ENCODE results near the gene NXPE4. TPM values are rescaled to one million over a fixed set of nuclear protein-coding genes. Genes with fewer than 3 reads are reported as not detected.

Gene NXPE4
- total RNA-seq, 4 donors from 2014 or later, result not detected

DNA sequence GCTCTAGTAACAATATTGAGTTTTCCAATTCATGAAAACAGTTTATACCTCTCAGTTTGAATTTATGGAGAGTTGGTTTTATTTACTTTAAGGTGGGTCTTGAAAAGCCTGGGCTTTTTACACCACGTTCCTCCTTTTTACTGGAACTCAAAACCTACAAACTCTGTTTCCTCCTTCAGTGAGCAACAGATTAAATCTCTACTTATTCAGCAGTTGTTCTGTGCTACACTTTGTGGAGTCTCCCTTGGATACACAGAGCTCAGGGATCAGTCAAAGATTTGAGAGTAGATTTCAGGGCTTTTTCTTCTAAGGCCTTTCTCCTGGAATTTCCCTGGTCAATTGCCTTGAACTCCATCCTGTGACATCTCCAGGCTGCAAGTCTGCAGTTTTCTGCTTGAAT is 39.5 kb downstream of the NXPE4 start:
- H3K27me3 ChIP-seq, result no peaks in the 10 kb centered on the region
- H3K36me3 ChIP-seq, result no peaks in the 10 kb centered on the region
- intact Hi-C loops (cut with DNase I), result no loop called here
- no peak overlapping the region for H3K4me3 ChIP-seq
- no peaks in the 10 kb centered on the region for H3K4me1 ChIP-seq
- H3K27ac ChIP-seq (replicated peaks in 1 of 4), result no peak overlapping the region
- TF ChIP-seq, protein P1, sequence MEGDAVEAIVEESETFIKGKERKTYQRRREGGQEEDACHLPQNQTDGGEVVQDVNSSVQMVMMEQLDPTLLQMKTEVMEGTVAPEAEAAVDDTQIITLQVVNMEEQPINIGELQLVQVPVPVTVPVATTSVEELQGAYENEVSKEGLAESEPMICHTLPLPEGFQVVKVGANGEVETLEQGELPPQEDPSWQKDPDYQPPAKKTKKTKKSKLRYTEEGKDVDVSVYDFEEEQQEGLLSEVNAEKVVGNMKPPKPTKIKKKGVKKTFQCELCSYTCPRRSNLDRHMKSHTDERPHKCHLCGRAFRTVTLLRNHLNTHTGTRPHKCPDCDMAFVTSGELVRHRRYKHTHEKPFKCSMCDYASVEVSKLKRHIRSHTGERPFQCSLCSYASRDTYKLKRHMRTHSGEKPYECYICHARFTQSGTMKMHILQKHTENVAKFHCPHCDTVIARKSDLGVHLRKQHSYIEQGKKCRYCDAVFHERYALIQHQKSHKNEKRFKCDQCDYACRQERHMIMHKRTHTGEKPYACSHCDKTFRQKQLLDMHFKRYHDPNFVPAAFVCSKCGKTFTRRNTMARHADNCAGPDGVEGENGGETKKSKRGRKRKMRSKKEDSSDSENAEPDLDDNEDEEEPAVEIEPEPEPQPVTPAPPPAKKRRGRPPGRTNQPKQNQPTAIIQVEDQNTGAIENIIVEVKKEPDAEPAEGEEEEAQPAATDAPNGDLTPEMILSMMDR (IDR thresholded peaks at IDR 0.05), result no peak
- TF ChIP-seq EP300 (IDR thresholded peaks at IDR 0.05) (no peak), POLR2AphosphoS5 (IDR thresholded peaks at IDR 0.05) (no peak), POLR2A (IDR thresholded peaks at IDR 0.05; ENCODE audit: low read depth) (no peak)
- 59% methylated on average over 1 of the region's 1 CpG for WGBS
- no peak for DNase-seq (ENCODE audit: extremely low spot score)
- H3K9me3 ChIP-seq, result no peaks in the 10 kb centered on the region

DNA sequence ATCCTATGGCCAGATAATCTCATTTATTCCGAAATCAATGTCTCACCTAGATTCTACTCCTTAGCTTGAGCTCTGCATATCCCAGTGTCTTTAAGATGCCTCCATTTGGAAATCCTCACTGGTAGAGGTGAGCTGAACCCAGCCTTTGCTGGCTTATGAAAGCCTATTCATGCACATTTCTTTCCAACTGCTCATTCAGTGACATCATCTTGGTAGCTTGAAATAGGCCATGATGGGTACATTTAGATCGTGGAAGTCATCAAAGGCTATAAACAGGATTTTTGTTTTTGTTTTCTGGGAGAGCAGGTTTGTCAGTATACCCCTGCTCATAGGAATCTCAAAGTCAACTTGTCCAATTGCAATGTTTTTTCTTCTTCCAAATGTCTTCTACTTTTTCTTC is 41.9 kb downstream of the NXPE4 start:
- intact Hi-C loops (cut with DNase I), result no loop called here
- TF ChIP-seq POLR2AphosphoS5 (IDR thresholded peaks at IDR 0.05), result no peak
- TF ChIP-seq, protein P1 (IDR thresholded peaks at IDR 0.05), result no peak
- Histone ChIP-seq H3K27ac (replicated peaks in 1 of 4) (no peak overlapping the region), H3K4me1 (no peaks in the 10 kb centered on the region), H3K27me3 (no peaks in the 10 kb centered on the region), H3K9me3 (no peaks in the 10 kb centered on the region), H3K36me3 (no peaks in the 10 kb centered on the region), H3K4me3 (no peak overlapping the region)
- 90% methylated on average over 2 of the region's 2 CpGs for WGBS
- no peak for DNase-seq (ENCODE audit: extremely low spot score)

DNA sequence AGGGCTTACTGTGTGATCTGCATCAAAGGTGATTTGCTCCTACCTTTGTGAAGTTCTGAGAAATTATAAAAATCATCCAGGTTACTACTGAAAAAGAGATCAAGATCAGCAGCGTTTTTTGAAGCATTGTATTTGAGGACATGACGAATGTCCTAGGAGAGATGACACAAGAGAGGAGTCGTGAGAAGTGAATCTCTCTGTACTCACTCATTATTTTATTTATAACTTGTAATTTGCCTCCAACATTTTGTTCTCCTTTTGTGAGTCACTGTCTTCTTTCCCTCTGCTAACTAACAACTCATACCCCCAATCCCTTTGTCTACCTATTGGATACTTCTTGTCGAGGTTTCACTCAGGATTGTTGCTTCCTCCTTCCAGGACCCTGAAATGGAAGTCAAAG is 44.5 kb downstream of the NXPE4 start:
- WGBS, result 82% methylated on average over 4 of the region's 4 CpGs
- no peak for TF ChIP-seq EP300 (IDR thresholded peaks at IDR 0.05)
- TF ChIP-seq POLR2AphosphoS5 (IDR thresholded peaks at IDR 0.05), result no peak
- intact Hi-C loops (cut with DNase I), result no loop called here
- Histone ChIP-seq H3K4me3 (no peak overlapping the region), H3K9me3 (no peaks in the 10 kb centered on the region), H3K36me3 (no peaks in the 10 kb centered on the region), H3K27ac (replicated peaks in 1 of 4) (no peak overlapping the region), H3K27me3 (no peaks in the 10 kb centered on the region), H3K4me1 (no peaks in the 10 kb centered on the region)
- DNase-seq (ENCODE audit: extremely low spot score), result no peak

DNA sequence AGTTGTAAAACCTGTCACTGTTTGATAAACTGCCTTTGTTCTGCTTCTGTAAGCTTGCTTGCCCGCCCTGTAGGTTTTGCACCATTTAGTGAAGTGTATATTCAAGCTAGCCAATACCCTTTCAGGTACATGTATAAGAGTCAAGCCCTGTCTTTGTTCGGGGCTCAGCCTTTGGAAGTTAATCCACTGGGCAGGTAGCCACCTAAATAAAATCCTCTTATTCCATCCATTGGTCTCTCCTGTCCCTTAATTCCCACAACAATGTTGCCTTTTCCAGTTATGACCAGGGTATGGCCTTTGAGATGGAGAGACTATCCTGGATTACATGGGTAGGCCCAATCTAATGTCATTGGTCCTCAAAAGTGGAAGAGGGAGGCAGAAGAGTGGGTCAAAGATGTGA is 69.9 kb downstream of the NXPE4 start:
- H3K27ac ChIP-seq (replicated peaks in 1 of 4), result no peak overlapping the region
- no peaks in the 10 kb centered on the region for H3K4me1 ChIP-seq
- H3K4me3 ChIP-seq, result no peak overlapping the region
- WGBS, result 73% methylated on average over 2 of the region's 2 CpGs
- intact Hi-C loops (cut with DNase I), result no loop called here
- TF ChIP-seq POLR2A (IDR thresholded peaks at IDR 0.05; ENCODE audit: low read depth) (no peak), POLR2AphosphoS5 (IDR thresholded peaks at IDR 0.05) (no peak), EP300 (IDR thresholded peaks at IDR 0.05) (no peak)
- TF ChIP-seq, protein P1 (IDR thresholded peaks at IDR 0.05), result no peak
- DNase-seq (ENCODE audit: extremely low spot score), result no peak
- H3K27me3 ChIP-seq, result no peaks in the 10 kb centered on the region
- H3K36me3 ChIP-seq, result no peaks in the 10 kb centered on the region
- H3K9me3 ChIP-seq, result peaks cover 0 to 10% (median 4%) of the 10 kb centered on the region in 4 donors

DNA sequence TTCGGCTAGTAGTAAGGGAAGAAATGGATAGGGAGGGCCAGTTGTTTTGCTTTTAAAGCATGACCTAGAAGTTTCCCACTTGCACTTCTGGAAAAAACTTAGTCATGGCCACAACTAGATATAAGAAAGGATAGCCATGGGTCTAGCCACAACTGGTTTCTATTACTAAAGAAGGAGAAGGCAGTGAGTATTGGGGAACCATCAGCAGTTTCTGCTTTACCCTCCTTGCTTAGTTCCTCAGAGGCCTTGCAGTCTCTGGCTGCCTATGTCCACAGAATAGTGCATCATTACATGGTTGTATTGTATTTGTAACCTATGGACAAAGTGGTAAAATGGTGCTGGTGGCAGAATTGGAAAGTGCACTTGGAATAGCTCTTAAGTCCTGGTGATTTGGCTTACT is 71.5 kb downstream of the NXPE4 start:
- H3K36me3 ChIP-seq, result no peaks in the 10 kb centered on the region
- H3K9me3 ChIP-seq, result peaks cover 0 to 10% (median 4%) of the 10 kb centered on the region in 4 donors
- WGBS, result 92% methylated on average over 1 of the region's 1 CpG
- intact Hi-C loops (cut with DNase I), result no loop called here
- TF ChIP-seq, protein P1 (IDR thresholded peaks at IDR 0.05), result no peak
- TF ChIP-seq POLR2A (IDR thresholded peaks at IDR 0.05; ENCODE audit: low read depth) (no peak), POLR2AphosphoS5 (IDR thresholded peaks at IDR 0.05) (no peak), EP300 (IDR thresholded peaks at IDR 0.05) (no peak)
- H3K27me3 ChIP-seq, result no peaks in the 10 kb centered on the region
- no peak overlapping the region for H3K27ac ChIP-seq (replicated peaks in 1 of 4)
- no peak for DNase-seq (ENCODE audit: extremely low spot score)
- H3K4me1 ChIP-seq, result no peaks in the 10 kb centered on the region
- H3K4me3 ChIP-seq, result no peak overlapping the region
